Keratinocyte (primary cell): ENCODE measurements around the gene ZNF407. TPM values are rescaled to one million over a fixed set of nuclear protein-coding genes. Genes with fewer than 3 reads are reported as not detected.

ENCODE experiments used
- DNase-seq: peaks from one replicate; pipeline ENCODE4 v3.0.0-alpha.2; 2011; ENCODE audit warnings: low read depth, missing footprints, low spot score
- FAIRE-seq: peaks from 2 replicates; lab custom pipeline; 2011; peaks lifted over from hg19 to GRCh38; lab: Jason Lieb, UNC
- H2AFZ ChIP-seq: 2 replicates; pipeline ENCODE4 v1.6.0; 2012; ENCODE audit warnings: low read length, control low read depth, inconsistent platforms; ENCODE audit not compliant: control insufficient read depth
- H3K27ac ChIP-seq: 2 replicates; pipeline ENCODE4 v1.5.1; 2011; ENCODE audit warnings: low read length; ENCODE audit not compliant: control insufficient read depth, insufficient read depth
- H3K27me3 ChIP-seq: 3 replicates; pipeline ENCODE4 v1.6.0; 2011; ENCODE audit warnings: low read length; ENCODE audit not compliant: control insufficient read depth, insufficient read depth; ENCODE audit errors: extremely low read depth
- H3K36me3 ChIP-seq, 2 experiments: 2 replicates in 1 of 2; 3 replicates in 1 of 2; pipeline ENCODE4 v1.5.1; 2011; ENCODE audit warnings: low read length in 2 of 2, mild to moderate bottlenecking in 1 of 2; ENCODE audit not compliant: control insufficient read depth in 2 of 2, insufficient read depth in 2 of 2; ENCODE audit errors: extremely low read depth in 1 of 2
- H3K4me1 ChIP-seq: 3 replicates; pipeline ENCODE4 v1.5.1; 2011; ENCODE audit warnings: low read length; ENCODE audit not compliant: control insufficient read depth, insufficient read depth; ENCODE audit errors: extremely low read depth
- H3K4me2 ChIP-seq: 3 replicates; pipeline ENCODE4 v1.6.0; 2011; ENCODE audit warnings: low read depth, low read length; ENCODE audit not compliant: control insufficient read depth, insufficient read depth; ENCODE audit errors: extremely low read depth
- H3K4me3 ChIP-seq, 3 experiments: fragments of 200-600 bp in 1 of 3; sonication (generic) in 1 of 3; 2 replicates in 2 of 3; 3 replicates in 1 of 3; pipeline ENCODE4 v1.5.1; 2011 to 2016; ENCODE audit warnings: low read length in 3 of 3, mild to moderate bottlenecking in 3 of 3, control low read depth in 2 of 3, inconsistent platforms in 1 of 3, low read depth in 1 of 3, mixed read lengths in 1 of 3, mixed run types in 1 of 3, moderate library complexity in 1 of 3; ENCODE audit not compliant: control insufficient read depth in 2 of 3, insufficient read depth in 2 of 3; ENCODE audit errors: extremely low read depth in 1 of 3
- H3K79me2 ChIP-seq: 2 replicates; pipeline ENCODE4 v1.6.0; 2012; ENCODE audit warnings: low read length; ENCODE audit not compliant: control insufficient read depth, insufficient read depth
- H3K9ac ChIP-seq: 3 replicates; pipeline ENCODE4 v1.6.0; 2011; ENCODE audit warnings: low read length; ENCODE audit not compliant: control insufficient read depth, insufficient read depth; ENCODE audit errors: extremely low read depth
- H3K9me1 ChIP-seq: 3 replicates; pipeline ENCODE4 v1.6.0; 2011; ENCODE audit warnings: low read length; ENCODE audit not compliant: control insufficient read depth, insufficient read depth; ENCODE audit errors: extremely low read depth
- H3K9me3 ChIP-seq: 2 replicates; pipeline ENCODE4 v1.5.1; 2012; ENCODE audit warnings: low read depth, low read length; ENCODE audit not compliant: control insufficient read depth
- H4K20me1 ChIP-seq: 3 replicates; pipeline ENCODE4 v1.6.0; 2011; ENCODE audit warnings: low read length; ENCODE audit not compliant: control insufficient read depth, insufficient read depth; ENCODE audit errors: extremely low read depth
- CTCF ChIP-seq, 3 experiments: IDR thresholded peaks in 1 of 3; conservative IDR thresholded peaks in 1 of 3; optimal IDR thresholded peaks in 1 of 3; 2 replicates in 2 of 3; 3 replicates in 1 of 3; pipeline versions ENCODE3 to v1.5.1; 2011; ENCODE audit warnings: low read length in 3 of 3, mild to moderate bottlenecking in 3 of 3, moderate library complexity in 2 of 3, control low read depth in 1 of 3, inconsistent platforms in 1 of 3; ENCODE audit not compliant: insufficient read depth in 2 of 3; ENCODE audit errors: extremely low read depth in 1 of 3
- EZH2 ChIP-seq: IDR thresholded peaks from one replicate; pipeline ENCODE4 v1.6.1; 2012; ENCODE audit warnings: inconsistent platforms, mild to moderate bottlenecking, low read length, moderate library complexity
- dilution Hi-C: fragments of 300-500 bp; cut with MboI; formaldehyde crosslinking; loops from one replicate; pipeline ENCODE4 v1.7.0; 2020; ENCODE audit warnings: low sequenced_read_pairs; ENCODE audit not compliant: extremely low pct_ligation_motif_present
- polyA plus RNA-seq, 5 experiments: library from polyadenylated mRNA; depleted of rRNA in 3 of 5; stranded (reverse) in 3 of 5; stranded (forward) in 1 of 5; unstranded in 1 of 5; fragments of >200 nt; gene quantifications; 1 replicate in 1 of 5; 2 replicates in 3 of 5; 3 replicates in 1 of 5; pipeline versions ENCODE4 v1.2.1 to v1.2.3, GENCODE V29; 2011 to 2012; ENCODE audit warnings: missing spikeins in 2 of 5, low read depth in 1 of 5, low replicate concordance in 1 of 5

The ZNF407 gene
- polyA plus RNA-seq, 1 donor (not counting 4 experiments of a cell fraction or from before 2014, with no cell fraction given), result 3.8 TPM

- Histone ChIP-seq H3K27me3 (no peaks in the 10 kb centered on the region), H4K20me1 (no peaks in the 10 kb centered on the region), H3K9ac (no peak overlapping the region), H3K36me3 (no peaks in the 10 kb centered on the region), H3K79me2 (no peaks in the 10 kb centered on the region), H3K4me2 (no peak overlapping the region), H3K9me1 (no peaks in the 10 kb centered on the region), H3K4me1 (no peaks in the 10 kb centered on the region), H3K27ac (no peak overlapping the region), H2AFZ (no peak overlapping the region), H3K4me3 (no peak overlapping the region), H3K9me3 (no peaks in the 10 kb centered on the region)
- dilution Hi-C loops, result no loop called here
- DNase-seq (no peak), FAIRE-seq (no peak)
- TF ChIP-seq CTCF (optimal IDR thresholded peaks at IDR 0.05 in 1 of 3, IDR thresholded peaks at IDR 0.05 in 1 of 3, conservative IDR thresholded peaks at IDR 0.05 in 1 of 3; ENCODE audit: extremely low read depth in 1 of 3, insufficient read depth in 2 of 3, low read length in 3 of 3) (no peak), EZH2 (no peak)
These were observed 337.8 kb downstream of the ZNF407 start for GRCh38 chr18:74935434-74935833.

GRCh38 chr18:74936343-74936742 lies 338.7 kb downstream of the ZNF407 start:
- dilution Hi-C loops, result no loop called here
- Histone ChIP-seq H2AFZ (no peak overlapping the region), H3K27ac (no peak overlapping the region), H3K36me3 (no peaks in the 10 kb centered on the region), H4K20me1 (no peaks in the 10 kb centered on the region), H3K9me1 (no peaks in the 10 kb centered on the region), H3K4me2 (no peak overlapping the region), H3K9me3 (no peaks in the 10 kb centered on the region), H3K27me3 (no peaks in the 10 kb centered on the region), H3K4me1 (no peaks in the 10 kb centered on the region), H3K4me3 (no peak overlapping the region), H3K79me2 (no peaks in the 10 kb centered on the region), H3K9ac (no peak overlapping the region)
- TF ChIP-seq EZH2, result no peak
- no peak for TF ChIP-seq CTCF (optimal IDR thresholded peaks at IDR 0.05 in 1 of 3, IDR thresholded peaks at IDR 0.05 in 1 of 3, conservative IDR thresholded peaks at IDR 0.05 in 1 of 3; ENCODE audit: extremely low read depth in 1 of 3, insufficient read depth in 2 of 3, low read length in 3 of 3)
- DNase-seq (no peak), FAIRE-seq (no peak)
